GM23338 (cell line): Measurements from ENCODE around the gene RBM38. TPM values are rescaled to one million over a fixed set of nuclear protein-coding genes. Genes with fewer than 3 reads are reported as not detected.

Experiments
- ATAC-seq: fragments of 200-7000 bp; cut with Tn5 transposase; 3 replicates; pipeline ENCODE4 v1.9.1; 2020
- DNase-seq: peaks from one replicate; pipeline ENCODE4 v3.0.0-alpha.2; 2015; ENCODE audit warnings: low spot score
- H2AFZ ChIP-seq: fragments of 200-600 bp; sonication (generic); 2 replicates; pipeline ENCODE4 v1.8.0; 2016; ENCODE audit warnings: antibody characterized with exemption, mild to moderate bottlenecking, moderate library complexity
- H3F3A ChIP-seq: fragments of 200-600 bp; sonication (generic); replicated peaks from 2 replicates; pipeline ENCODE4 v1.8.0; 2017; ENCODE audit warnings: antibody characterized with exemption, mixed run types, low read depth
- H3K27ac ChIP-seq: fragments of 200-600 bp; sonication (generic); 2 replicates; pipeline ENCODE4 v1.6.1; 2016; ENCODE audit warnings: low read depth
- H3K27me3 ChIP-seq: fragments of 200-600 bp; sonication (generic); 2 replicates; pipeline ENCODE4 v1.8.0; 2016; ENCODE audit warnings: mild to moderate bottlenecking, mixed run types, moderate library complexity; ENCODE audit not compliant: insufficient read depth
- H3K36me3 ChIP-seq: fragments of 200-600 bp; sonication (generic); 2 replicates; pipeline ENCODE4 v1.8.0; 2016; ENCODE audit warnings: mild to moderate bottlenecking; ENCODE audit not compliant: insufficient read depth
- H3K4me1 ChIP-seq: fragments of 200-600 bp; sonication (generic); 2 replicates; pipeline ENCODE4 v1.8.0; 2016; ENCODE audit warnings: mild to moderate bottlenecking, moderate library complexity; ENCODE audit not compliant: insufficient read depth
- H3K4me2 ChIP-seq: fragments of 200-600 bp; sonication (generic); 2 replicates; pipeline ENCODE4 v1.7.1; 2017; ENCODE audit warnings: mixed run types
- H3K4me3 ChIP-seq: fragments of 200-600 bp; sonication (generic); 2 replicates; pipeline ENCODE4 v1.6.1; 2016; ENCODE audit warnings: mixed run types
- H3K79me2 ChIP-seq: fragments of 200-600 bp; sonication (generic); replicated peaks from 2 replicates; pipeline ENCODE4 v1.8.0; 2017; ENCODE audit warnings: mild to moderate bottlenecking; ENCODE audit not compliant: insufficient read depth
- H3K9me2 ChIP-seq: fragments of 200-600 bp; sonication (generic); 2 replicates; pipeline ENCODE4 v1.8.0; 2017; ENCODE audit not compliant: insufficient read depth
- H4K20me1 ChIP-seq: fragments of 200-600 bp; sonication (generic); replicated peaks from 2 replicates; pipeline ENCODE4 v1.8.0; 2017; ENCODE audit warnings: mild to moderate bottlenecking; ENCODE audit not compliant: insufficient read depth
- H3K27ac Mint-ChIP-seq: 2 replicates; pipeline ENCODE4 v1.8.0; 2020; ENCODE audit warnings: inconsistent platforms, mild to moderate bottlenecking, moderate library complexity, mixed read lengths
- H3K27me3 Mint-ChIP-seq: 3 replicates; pipeline ENCODE4 v1.8.0; 2022; ENCODE audit warnings: low read depth, mild to moderate bottlenecking, moderate library complexity, mixed read lengths, inconsistent platforms; ENCODE audit not compliant: insufficient read depth, poor library complexity
- H3K36me3 Mint-ChIP-seq: 3 replicates; pipeline ENCODE4 v1.8.0; 2021; ENCODE audit warnings: low read depth, mild to moderate bottlenecking, inconsistent platforms, moderate library complexity, mixed read lengths
- H3K4me1 Mint-ChIP-seq: 3 replicates; pipeline ENCODE4 v1.8.0; 2020; ENCODE audit warnings: mild to moderate bottlenecking, inconsistent platforms, mixed read lengths
- H3K4me3 Mint-ChIP-seq: 3 replicates; pipeline ENCODE4 v1.8.0; 2021; ENCODE audit warnings: moderate library complexity, mild to moderate bottlenecking, inconsistent platforms, mixed read lengths
- H3K9me3 Mint-ChIP-seq: 3 replicates; pipeline ENCODE4 v1.8.0; 2020; ENCODE audit warnings: moderate library complexity, mild to moderate bottlenecking, inconsistent platforms, mixed read lengths
- CREB1 ChIP-seq: fragments of 250-450 bp; sonication (Bioruptor Pico); IDR thresholded peaks from 2 replicates; pipeline ENCODE4 v1.5.0; 2020; ENCODE audit warnings: low read depth, mild to moderate bottlenecking, moderate library complexity
- EZH2 ChIP-seq: fragments of 200-600 bp; sonication (generic); IDR thresholded peaks from one replicate; pipeline ENCODE4 v1.8.0; 2017; ENCODE audit warnings: antibody characterized with exemption, mild to moderate bottlenecking, low read depth; ENCODE audit not compliant: unreplicated experiment
- EZH2phosphoT487 ChIP-seq: fragments of 200-600 bp; sonication (generic); IDR thresholded peaks from one replicate; pipeline ENCODE4 v1.8.1; 2018; ENCODE audit warnings: antibody characterized with exemption; ENCODE audit not compliant: unreplicated experiment
- JUNB ChIP-seq: IDR thresholded peaks from one replicate; pipeline ENCODE4 v1.6.1; 2016; ENCODE audit warnings: antibody characterized with exemption; ENCODE audit not compliant: unreplicated experiment
- NANOG ChIP-seq: IDR thresholded peaks from 2 replicates; pipeline ENCODE4 v1.6.1; 2016; ENCODE audit warnings: antibody characterized with exemption, borderline replicate concordance
- POLR2AphosphoS5 ChIP-seq: IDR thresholded peaks from 2 replicates; pipeline ENCODE4 v1.6.1; 2016; ENCODE audit warnings: antibody characterized with exemption, low read depth
- STAT1 ChIP-seq: IDR thresholded peaks from one replicate; pipeline ENCODE4 v1.6.1; 2016; ENCODE audit warnings: antibody characterized with exemption; ENCODE audit not compliant: unreplicated experiment
- ZNF114 ChIP-seq: fragments of 250-450 bp; sonication (Bioruptor Pico); IDR thresholded peaks from 2 replicates; pipeline ENCODE4 v1.5.0; 2020; ENCODE audit warnings: mild to moderate bottlenecking, moderate library complexity
- ZNF331 ChIP-seq: fragments of 250-450 bp; sonication (Bioruptor Pico); IDR thresholded peaks from 2 replicates; pipeline ENCODE4 v1.5.0; 2020; ENCODE audit warnings: low read depth, mild to moderate bottlenecking, moderate library complexity
- polyA plus RNA-seq: library from polyadenylated mRNA; unstranded; fragments of >200 nt; fragmentation: Nextera tagmentation; extraction: Ambion mirVana; gene quantifications from 2 replicates; pipeline ENCODE4 v1.2.1, GENCODE V29; 2016
- total RNA-seq: library from RNA; depleted of rRNA; stranded (reverse); fragments of >200 nt; shearing (Covaris generic); gene quantifications from 2 replicates; pipeline ENCODE4 v1.2.3, GENCODE V29; 2014
- TF ChIP-seq, protein P1 (sequence below): fragments of 250-450 bp; sonication (Bioruptor Pico); IDR thresholded peaks from 2 replicates; pipeline ENCODE4 v1.5.0; 2020; ENCODE audit warnings: mild to moderate bottlenecking, moderate library complexity
- TF ChIP-seq, protein P2 (sequence below), 2 experiments: fragments of 200-600 bp in 1 of 2; sonication (generic) in 1 of 2; conservative IDR thresholded peaks; 2 replicates each; pipeline versions ENCODE4 v1.5.1 to v1.6.1; 2016 to 2017; ENCODE audit warnings: antibody characterized with exemption in 2 of 2, low read depth in 2 of 2, mild to moderate bottlenecking in 2 of 2, moderate library complexity in 1 of 2
- TF ChIP-seq, protein P3 (sequence below): IDR thresholded peaks from 2 replicates; pipeline ENCODE4 v1.6.1; 2016; ENCODE audit warnings: antibody characterized with exemption
- TF ChIP-seq, protein P4 (sequence below): IDR thresholded peaks from one replicate; pipeline ENCODE4 v1.6.1; 2018; ENCODE audit warnings: antibody characterized with exemption; ENCODE audit not compliant: unreplicated experiment

RBM38 gene
- total and polyA plus RNA-seq, 2 experiments from 2014 or later, result 22.9 to 80.5 TPM

DNA sequence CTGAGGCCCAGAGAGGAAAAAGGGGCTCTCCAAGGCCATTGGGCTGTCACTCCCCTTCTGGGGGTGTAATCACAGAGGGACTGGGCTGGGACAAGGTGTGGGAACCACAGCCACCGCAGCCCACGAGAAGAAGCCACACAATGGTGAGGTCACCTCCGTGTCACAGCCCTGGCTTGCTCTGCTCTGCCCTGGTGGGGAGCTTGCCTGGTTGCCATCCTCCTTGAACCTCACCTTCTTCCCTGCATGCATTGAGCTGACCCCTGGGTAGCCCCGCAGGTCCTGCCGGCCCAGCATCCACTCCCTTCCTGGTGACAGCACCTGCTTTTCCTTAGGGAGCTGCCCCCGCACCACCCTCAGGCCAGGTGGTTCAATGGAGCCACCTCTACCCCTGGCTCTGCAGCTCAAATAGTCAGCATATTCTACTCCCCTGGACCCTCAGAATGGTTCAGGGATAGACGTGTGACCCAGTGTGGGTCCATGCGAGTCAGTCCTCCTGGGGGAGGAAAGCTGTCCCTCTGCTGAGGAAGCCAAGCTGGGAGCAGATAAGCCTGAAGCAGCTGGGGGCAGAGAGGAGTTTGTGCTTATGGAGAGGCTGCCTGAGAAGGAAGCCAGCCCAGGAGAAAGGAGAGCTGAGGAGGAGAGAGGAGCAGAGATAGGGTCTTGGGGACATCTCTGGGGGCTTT, 21.3 kb downstream of the RBM38 start:
- DNase-seq (no peak), ATAC-seq (no peak)
- Histone ChIP-seq H3K79me2 (no peaks in the 10 kb centered on the region), H3K27me3 (no peaks in the 10 kb centered on the region), H3K9me2 (no peaks in the 10 kb centered on the region), H3K4me2 (no peak overlapping the region), H3F3A (no peaks in the 10 kb centered on the region), H2AFZ (no peak overlapping the region), H3K4me1 (no peaks in the 10 kb centered on the region), H3K4me3 (no peak overlapping the region), H3K36me3 (peaks cover 10% of the 10 kb centered on the region; the same call in 1 of the 2 replicates), H4K20me1 (peaks cover 2% of the 10 kb centered on the region; the same call in 1 of the 2 replicates), H3K27ac (no peak overlapping the region)
- Mint-ChIP-seq H3K36me3 (peaks cover 12% of the 10 kb centered on the region; the same call in 2 of the 3 replicates), H3K27me3 (peaks cover 5% of the 10 kb centered on the region), H3K4me1 (no peaks in the 10 kb centered on the region), H3K27ac (no peak overlapping the region; the same call in 1 of the 2 replicates), H3K4me3 (no peak overlapping the region), H3K9me3 (no peaks in the 10 kb centered on the region)
- TF ChIP-seq CREB1 (CRISPR knock-in tag) (no peak), JUNB (no peak), STAT1 (no peak), POLR2AphosphoS5 (no peak), EZH2 (no peak), ZNF331 (no peak), ZNF114 (CRISPR knock-in tag) (no peak), NANOG (no peak), EZH2phosphoT487 (no peak)
- TF ChIP-seq, protein P1, sequence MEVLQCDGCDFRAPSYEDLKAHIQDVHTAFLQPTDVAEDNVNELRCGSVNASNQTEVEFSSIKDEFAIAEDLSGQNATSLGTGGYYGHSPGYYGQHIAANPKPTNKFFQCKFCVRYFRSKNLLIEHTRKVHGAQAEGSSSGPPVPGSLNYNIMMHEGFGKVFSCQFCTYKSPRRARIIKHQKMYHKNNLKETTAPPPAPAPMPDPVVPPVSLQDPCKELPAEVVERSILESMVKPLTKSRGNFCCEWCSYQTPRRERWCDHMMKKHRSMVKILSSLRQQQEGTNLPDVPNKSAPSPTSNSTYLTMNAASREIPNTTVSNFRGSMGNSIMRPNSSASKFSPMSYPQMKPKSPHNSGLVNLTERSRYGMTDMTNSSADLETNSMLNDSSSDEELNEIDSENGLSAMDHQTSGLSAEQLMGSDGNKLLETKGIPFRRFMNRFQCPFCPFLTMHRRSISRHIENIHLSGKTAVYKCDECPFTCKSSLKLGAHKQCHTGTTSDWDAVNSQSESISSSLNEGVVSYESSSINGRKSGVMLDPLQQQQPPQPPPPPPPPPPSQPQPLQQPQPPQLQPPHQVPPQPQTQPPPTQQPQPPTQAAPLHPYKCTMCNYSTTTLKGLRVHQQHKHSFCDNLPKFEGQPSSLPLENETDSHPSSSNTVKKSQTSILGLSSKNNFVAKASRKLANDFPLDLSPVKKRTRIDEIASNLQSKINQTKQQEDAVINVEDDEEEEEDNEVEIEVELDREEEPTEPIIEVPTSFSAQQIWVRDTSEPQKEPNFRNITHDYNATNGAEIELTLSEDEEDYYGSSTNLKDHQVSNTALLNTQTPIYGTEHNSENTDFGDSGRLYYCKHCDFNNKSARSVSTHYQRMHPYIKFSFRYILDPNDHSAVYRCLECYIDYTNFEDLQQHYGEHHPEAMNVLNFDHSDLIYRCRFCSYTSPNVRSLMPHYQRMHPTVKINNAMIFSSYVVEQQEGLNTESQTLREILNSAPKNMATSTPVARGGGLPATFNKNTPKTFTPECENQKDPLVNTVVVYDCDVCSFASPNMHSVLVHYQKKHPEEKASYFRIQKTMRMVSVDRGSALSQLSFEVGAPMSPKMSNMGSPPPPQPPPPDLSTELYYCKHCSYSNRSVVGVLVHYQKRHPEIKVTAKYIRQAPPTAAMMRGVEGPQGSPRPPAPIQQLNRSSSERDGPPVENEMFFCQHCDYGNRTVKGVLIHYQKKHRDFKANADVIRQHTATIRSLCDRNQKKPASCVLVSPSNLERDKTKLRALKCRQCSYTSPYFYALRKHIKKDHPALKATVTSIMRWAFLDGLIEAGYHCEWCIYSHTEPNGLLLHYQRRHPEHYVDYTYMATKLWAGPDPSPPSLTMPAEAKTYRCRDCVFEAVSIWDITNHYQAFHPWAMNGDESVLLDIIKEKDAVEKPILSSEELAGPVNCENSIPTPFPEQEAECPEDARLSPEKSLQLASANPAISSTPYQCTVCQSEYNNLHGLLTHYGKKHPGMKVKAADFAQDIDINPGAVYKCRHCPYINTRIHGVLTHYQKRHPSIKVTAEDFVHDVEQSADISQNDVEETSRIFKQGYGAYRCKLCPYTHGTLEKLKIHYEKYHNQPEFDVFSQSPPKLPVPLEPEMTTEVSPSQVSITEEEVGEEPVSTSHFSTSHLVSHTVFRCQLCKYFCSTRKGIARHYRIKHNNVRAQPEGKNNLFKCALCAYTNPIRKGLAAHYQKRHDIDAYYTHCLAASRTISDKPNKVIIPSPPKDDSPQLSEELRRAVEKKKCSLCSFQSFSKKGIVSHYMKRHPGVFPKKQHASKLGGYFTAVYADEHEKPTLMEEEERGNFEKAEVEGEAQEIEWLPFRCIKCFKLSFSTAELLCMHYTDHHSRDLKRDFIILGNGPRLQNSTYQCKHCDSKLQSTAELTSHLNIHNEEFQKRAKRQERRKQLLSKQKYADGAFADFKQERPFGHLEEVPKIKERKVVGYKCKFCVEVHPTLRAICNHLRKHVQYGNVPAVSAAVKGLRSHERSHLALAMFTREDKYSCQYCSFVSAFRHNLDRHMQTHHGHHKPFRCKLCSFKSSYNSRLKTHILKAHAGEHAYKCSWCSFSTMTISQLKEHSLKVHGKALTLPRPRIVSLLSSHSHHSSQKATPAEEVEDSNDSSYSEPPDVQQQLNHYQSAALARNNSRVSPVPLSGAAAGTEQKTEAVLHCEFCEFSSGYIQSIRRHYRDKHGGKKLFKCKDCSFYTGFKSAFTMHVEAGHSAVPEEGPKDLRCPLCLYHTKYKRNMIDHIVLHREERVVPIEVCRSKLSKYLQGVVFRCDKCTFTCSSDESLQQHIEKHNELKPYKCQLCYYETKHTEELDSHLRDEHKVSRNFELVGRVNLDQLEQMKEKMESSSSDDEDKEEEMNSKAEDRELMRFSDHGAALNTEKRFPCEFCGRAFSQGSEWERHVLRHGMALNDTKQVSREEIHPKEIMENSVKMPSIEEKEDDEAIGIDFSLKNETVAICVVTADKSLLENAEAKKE, result no peak
- TF ChIP-seq, protein P2, sequence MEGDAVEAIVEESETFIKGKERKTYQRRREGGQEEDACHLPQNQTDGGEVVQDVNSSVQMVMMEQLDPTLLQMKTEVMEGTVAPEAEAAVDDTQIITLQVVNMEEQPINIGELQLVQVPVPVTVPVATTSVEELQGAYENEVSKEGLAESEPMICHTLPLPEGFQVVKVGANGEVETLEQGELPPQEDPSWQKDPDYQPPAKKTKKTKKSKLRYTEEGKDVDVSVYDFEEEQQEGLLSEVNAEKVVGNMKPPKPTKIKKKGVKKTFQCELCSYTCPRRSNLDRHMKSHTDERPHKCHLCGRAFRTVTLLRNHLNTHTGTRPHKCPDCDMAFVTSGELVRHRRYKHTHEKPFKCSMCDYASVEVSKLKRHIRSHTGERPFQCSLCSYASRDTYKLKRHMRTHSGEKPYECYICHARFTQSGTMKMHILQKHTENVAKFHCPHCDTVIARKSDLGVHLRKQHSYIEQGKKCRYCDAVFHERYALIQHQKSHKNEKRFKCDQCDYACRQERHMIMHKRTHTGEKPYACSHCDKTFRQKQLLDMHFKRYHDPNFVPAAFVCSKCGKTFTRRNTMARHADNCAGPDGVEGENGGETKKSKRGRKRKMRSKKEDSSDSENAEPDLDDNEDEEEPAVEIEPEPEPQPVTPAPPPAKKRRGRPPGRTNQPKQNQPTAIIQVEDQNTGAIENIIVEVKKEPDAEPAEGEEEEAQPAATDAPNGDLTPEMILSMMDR (conservative IDR thresholded peaks at IDR 0.05; ENCODE audit: low read depth in 2 of 2), result no peak
- TF ChIP-seq, protein P3, sequence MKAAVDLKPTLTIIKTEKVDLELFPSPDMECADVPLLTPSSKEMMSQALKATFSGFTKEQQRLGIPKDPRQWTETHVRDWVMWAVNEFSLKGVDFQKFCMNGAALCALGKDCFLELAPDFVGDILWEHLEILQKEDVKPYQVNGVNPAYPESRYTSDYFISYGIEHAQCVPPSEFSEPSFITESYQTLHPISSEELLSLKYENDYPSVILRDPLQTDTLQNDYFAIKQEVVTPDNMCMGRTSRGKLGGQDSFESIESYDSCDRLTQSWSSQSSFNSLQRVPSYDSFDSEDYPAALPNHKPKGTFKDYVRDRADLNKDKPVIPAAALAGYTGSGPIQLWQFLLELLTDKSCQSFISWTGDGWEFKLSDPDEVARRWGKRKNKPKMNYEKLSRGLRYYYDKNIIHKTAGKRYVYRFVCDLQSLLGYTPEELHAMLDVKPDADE, result no peak
- TF ChIP-seq, protein P4, sequence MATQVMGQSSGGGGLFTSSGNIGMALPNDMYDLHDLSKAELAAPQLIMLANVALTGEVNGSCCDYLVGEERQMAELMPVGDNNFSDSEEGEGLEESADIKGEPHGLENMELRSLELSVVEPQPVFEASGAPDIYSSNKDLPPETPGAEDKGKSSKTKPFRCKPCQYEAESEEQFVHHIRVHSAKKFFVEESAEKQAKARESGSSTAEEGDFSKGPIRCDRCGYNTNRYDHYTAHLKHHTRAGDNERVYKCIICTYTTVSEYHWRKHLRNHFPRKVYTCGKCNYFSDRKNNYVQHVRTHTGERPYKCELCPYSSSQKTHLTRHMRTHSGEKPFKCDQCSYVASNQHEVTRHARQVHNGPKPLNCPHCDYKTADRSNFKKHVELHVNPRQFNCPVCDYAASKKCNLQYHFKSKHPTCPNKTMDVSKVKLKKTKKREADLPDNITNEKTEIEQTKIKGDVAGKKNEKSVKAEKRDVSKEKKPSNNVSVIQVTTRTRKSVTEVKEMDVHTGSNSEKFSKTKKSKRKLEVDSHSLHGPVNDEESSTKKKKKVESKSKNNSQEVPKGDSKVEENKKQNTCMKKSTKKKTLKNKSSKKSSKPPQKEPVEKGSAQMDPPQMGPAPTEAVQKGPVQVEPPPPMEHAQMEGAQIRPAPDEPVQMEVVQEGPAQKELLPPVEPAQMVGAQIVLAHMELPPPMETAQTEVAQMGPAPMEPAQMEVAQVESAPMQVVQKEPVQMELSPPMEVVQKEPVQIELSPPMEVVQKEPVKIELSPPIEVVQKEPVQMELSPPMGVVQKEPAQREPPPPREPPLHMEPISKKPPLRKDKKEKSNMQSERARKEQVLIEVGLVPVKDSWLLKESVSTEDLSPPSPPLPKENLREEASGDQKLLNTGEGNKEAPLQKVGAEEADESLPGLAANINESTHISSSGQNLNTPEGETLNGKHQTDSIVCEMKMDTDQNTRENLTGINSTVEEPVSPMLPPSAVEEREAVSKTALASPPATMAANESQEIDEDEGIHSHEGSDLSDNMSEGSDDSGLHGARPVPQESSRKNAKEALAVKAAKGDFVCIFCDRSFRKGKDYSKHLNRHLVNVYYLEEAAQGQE, result no peak
